Lung (tissue), 12 donors: ENCODE results near the gene LDLR. TPM values are rescaled to one million over a fixed set of nuclear protein-coding genes. Genes with fewer than 3 reads are reported as not detected.
"Not testable (repeated sequence)": the region's sequence is repeated elsewhere in the genome, so short reads cannot be mapped to it uniquely, and the experiment has no call there.

Source experiments
- ATAC-seq: fragments of 200-7000 bp; cut with Tn5 transposase; one replicate; pipeline ENCODE4 v1.9.1; 2020; ENCODE audit warnings: moderate number of reproducible peaks; ENCODE audit not compliant: insufficient read depth, low FRiP score
- DNase-seq, 3 donors: peaks; one replicate each; pipeline ENCODE4 v3.0.0-alpha.2; 2013 to 2017
- H3K27ac ChIP-seq, 2 donors: one replicate each; pipeline ENCODE4 v1.5.1; 2013; ENCODE audit warnings: mild to moderate bottlenecking in 2 of 2, moderate library complexity in 2 of 2, control low read depth in 1 of 2, inconsistent platforms in 1 of 2, low read depth in 1 of 2, low read length in 1 of 2
- H3K27me3 ChIP-seq, 3 donors: one replicate each; pipeline ENCODE4 v1.5.1; 2013; ENCODE audit warnings: low read length in 2 of 3; ENCODE audit not compliant: control insufficient read depth in 3 of 3, insufficient read depth in 3 of 3
- H3K36me3 ChIP-seq, 4 donors: one replicate each; pipeline ENCODE4 v1.5.1; 2013; ENCODE audit warnings: low read length in 4 of 4, mild to moderate bottlenecking in 1 of 4, moderate library complexity in 1 of 4; ENCODE audit not compliant: control insufficient read depth in 4 of 4, insufficient read depth in 4 of 4
- H3K4me1 ChIP-seq, 5 donors: one replicate each; pipeline ENCODE4 v1.5.1; 2013; ENCODE audit warnings: low read length in 5 of 5, mild to moderate bottlenecking in 2 of 5, moderate library complexity in 1 of 5; ENCODE audit not compliant: control insufficient read depth in 5 of 5, insufficient read depth in 5 of 5
- H3K4me3 ChIP-seq: one replicate; pipeline ENCODE4 v1.5.1; 2013; ENCODE audit warnings: mild to moderate bottlenecking, control low read depth, moderate library complexity
- H3K9ac ChIP-seq, 2 donors: one replicate each; pipeline ENCODE4 v1.5.1; 2013; ENCODE audit warnings: low read length in 2 of 2, control low read depth in 1 of 2; ENCODE audit not compliant: insufficient read depth in 1 of 2
- H3K9me3 ChIP-seq, 4 donors: one replicate each; pipeline ENCODE4 v1.5.1; 2013; ENCODE audit warnings: low read length in 3 of 4, mild to moderate bottlenecking in 1 of 4, moderate library complexity in 1 of 4; ENCODE audit not compliant: control insufficient read depth in 4 of 4, insufficient read depth in 3 of 4
- CTCF ChIP-seq: IDR thresholded peaks from 2 replicates; pipeline ENCODE4 v1.5.1; 2012; ENCODE audit warnings: mild to moderate bottlenecking; ENCODE audit errors: control extremely low read depth, extremely low read depth
- WGBS, 2 donors: extraction: QIAGEN DNeasy Blood & Tissue Kit; methylation state at CpG; one replicate each; pipeline ENCODE4 v1.1.7; 2013; 5-methylcytosine and 5-hydroxymethylcytosine counted together
- polyA plus RNA-seq, 2 donors: library from polyadenylated mRNA; stranded (reverse); fragments of 200-250 nt; gene quantifications; one replicate each; pipeline ENCODE4 v1.2.1, GENCODE V29; 2013
- total RNA-seq, 2 donors: library from RNA; depleted of rRNA in 1 of 2; stranded (reverse); fragments of >200 nt in 1 of 2; gene quantifications; one replicate each; pipeline ENCODE4 v1.2.1, GENCODE V29; 2014 to 2021
- donor health status: control.
- donor health status: control.
- donor health status: Bipolar disorder and iron deficiency.
- donor health status: healthy.
- donor health status: DM: yes; HTN: yes; CAD: no.

Gene LDLR
- total and polyA plus RNA-seq, 4 donors, result 52.1 to 271 (median 201) TPM

GRCh38 chr19:11087870-11088505, 1.3 kb upstream of the LDLR start:
- H3K9ac ChIP-seq, result peak overlapping the region in 1 of 2 donors; percentile 84

GRCh38 chr19:11088506-11089253, 583 bp upstream of the LDLR start:
- TF ChIP-seq CTCF, result no peak
- Histone ChIP-seq H3K9me3 (no peaks in the 10 kb centered on the region), H3K27ac (peak overlapping the region; percentile 79 to 89), H3K9ac (peak overlapping the region in 1 of 2 donors; percentile 84), H3K36me3 (peaks cover 0 to 2% (median under 1%) of the 10 kb centered on the region in 4 donors), H3K27me3 (no peaks in the 10 kb centered on the region), H3K4me3 (no peak overlapping the region), H3K4me1 (peaks cover 2 to 33% (median 14%) of the 10 kb centered on the region in 5 donors)
- DNase-seq (peak; percentile 63 to 91 (median 77)), ATAC-seq (no peak)
- 17 to 38% methylated on average over 11 of the region's 11 CpGs for WGBS, 2 donors

More at GRCh38 chr19:11087870-11088505, 1.3 kb upstream of the LDLR start:
- Histone ChIP-seq H3K9me3 (no peaks in the 10 kb centered on the region), H3K27ac (peak overlapping the region; percentile 79 to 89), H3K27me3 (no peaks in the 10 kb centered on the region), H3K4me1 (peaks cover 2 to 33% (median 12%) of the 10 kb centered on the region in 5 donors), H3K4me3 (no peak overlapping the region), H3K36me3 (no peaks in the 10 kb centered on the region)
- ATAC-seq, result no peak
- DNase-seq, result no peak
- no peak for TF ChIP-seq CTCF
- WGBS, 2 donors, result 83 to 89% methylated on average over 4 of the region's 4 CpGs

GRCh38 chr19:11090014-11090263, 676 bp downstream of the LDLR start:
- not testable (repeated sequence) for H3K36me3 ChIP-seq, DNase-seq, ATAC-seq, H3K9me3 ChIP-seq, H3K27me3 ChIP-seq
- peak overlapping the region; percentile 80 for H3K4me3 ChIP-seq
- H3K27ac ChIP-seq, result peak overlapping the region; percentile 89 to 98
- H3K9ac ChIP-seq, result peak overlapping the region; percentile 65 to 66
- WGBS, 2 donors, result 0 to 1% methylated on average over 15 of the region's 15 CpGs
- H3K4me1 ChIP-seq, result peaks cover 5 to 32% (median 19%) of the 10 kb centered on the region in 5 donors

- H3K4me3 ChIP-seq, result peak overlapping the region; percentile 82
- TF ChIP-seq CTCF, result no peak
- peak overlapping the region; percentile 90 to 95 for H3K9ac ChIP-seq
- peaks cover 5 to 28% (median 17%) of the 10 kb centered on the region in 5 donors for H3K4me1 ChIP-seq
- 0 to 1% methylated on average over 55 to 64 of the region's 64 CpGs for WGBS, 2 donors
- peaks cover 0 to 7% (median 5%) of the 10 kb centered on the region in 4 donors for H3K36me3 ChIP-seq
- DNase-seq (peak; percentile 98 to 99 (median 99)), ATAC-seq (peak; percentile 84)
- H3K27ac ChIP-seq, result peak overlapping the region; percentile 98 to 99
- H3K9me3 ChIP-seq, result no peaks in the 10 kb centered on the region
- H3K27me3 ChIP-seq, result no peaks in the 10 kb centered on the region
These were observed 1.2 kb downstream of the LDLR start for GRCh38 chr19:11090264-11090996.
